ENCODE data around the gene RASA4.
"Not testable (repeated sequence)": the region's sequence is repeated elsewhere in the genome, so short reads cannot be mapped to it uniquely, and the experiment has no call there.

RASA4 gene

GRCh38 chr7:102543596-102543995 lies 73.0 kb downstream of the RASA4 start, which contains the start of gene UPK3BL2:
Gene UPK3BL2 (minus strand): TSS chr7:102543696. CDS start chr7:102543636, 60 bp downstream.
- H3K4me3 ChIP-seq (ENCODE audit: low read length in 2 of 2); H3K9me3 ChIP-seq (ENCODE audit: control insufficient read depth in 2 of 2, low read length in 2 of 2); H3K9ac ChIP-seq (ENCODE audit: low read depth in 1 of 2, low read length in 2 of 2); H3K4me1 ChIP-seq (ENCODE audit: control insufficient read depth in 2 of 2, insufficient read depth in 2 of 2, low read length in 2 of 2); H3K27ac ChIP-seq (ENCODE audit: low read depth in 2 of 2, low read length in 2 of 2); H3K27me3 ChIP-seq (ENCODE audit: control insufficient read depth in 2 of 2, insufficient read depth in 2 of 2, low read length in 2 of 2); H3K36me3 ChIP-seq (ENCODE audit: control insufficient read depth in 2 of 2, insufficient read depth in 2 of 2, low read length in 2 of 2): not testable (repeated sequence)

- H3K36me3 ChIP-seq (ENCODE audit: control insufficient read depth in 2 of 2, insufficient read depth in 2 of 2, low read length in 2 of 2); H3K4me3 ChIP-seq (ENCODE audit: low read length in 2 of 2); H3K4me1 ChIP-seq (ENCODE audit: control insufficient read depth in 2 of 2, insufficient read depth in 2 of 2, low read length in 2 of 2); H3K9me3 ChIP-seq (ENCODE audit: control insufficient read depth in 2 of 2, low read length in 2 of 2); H3K9ac ChIP-seq (ENCODE audit: low read depth in 1 of 2, low read length in 2 of 2); H3K27ac ChIP-seq (ENCODE audit: low read depth in 2 of 2, low read length in 2 of 2); H3K27me3 ChIP-seq (ENCODE audit: control insufficient read depth in 2 of 2, insufficient read depth in 2 of 2, low read length in 2 of 2): not testable (repeated sequence)
Measured at GRCh38 chr7:102542771-102543170, 73.8 kb downstream of the RASA4 start.

- H3K36me3 ChIP-seq (ENCODE audit: control insufficient read depth in 2 of 2, insufficient read depth in 2 of 2, low read length in 2 of 2); H3K4me3 ChIP-seq (ENCODE audit: low read length in 2 of 2); H3K9me3 ChIP-seq (ENCODE audit: control insufficient read depth in 2 of 2, low read length in 2 of 2); H3K27me3 ChIP-seq (ENCODE audit: control insufficient read depth in 2 of 2, insufficient read depth in 2 of 2, low read length in 2 of 2); H3K4me1 ChIP-seq (ENCODE audit: control insufficient read depth in 2 of 2, insufficient read depth in 2 of 2, low read length in 2 of 2); H3K27ac ChIP-seq (ENCODE audit: low read depth in 2 of 2, low read length in 2 of 2); H3K9ac ChIP-seq (ENCODE audit: low read depth in 1 of 2, low read length in 2 of 2): not testable (repeated sequence)
Measured at GRCh38 chr7:102542083-102542482, 74.5 kb downstream of the RASA4 start.

GRCh38 chr7:102540604-102541003 lies 76.0 kb downstream of the RASA4 start:
- not testable (repeated sequence) for H3K4me3 ChIP-seq (ENCODE audit: low read length in 2 of 2); H3K36me3 ChIP-seq (ENCODE audit: control insufficient read depth in 2 of 2, insufficient read depth in 2 of 2, low read length in 2 of 2); H3K27me3 ChIP-seq (ENCODE audit: control insufficient read depth in 2 of 2, insufficient read depth in 2 of 2, low read length in 2 of 2); H3K4me1 ChIP-seq (ENCODE audit: control insufficient read depth in 2 of 2, insufficient read depth in 2 of 2, low read length in 2 of 2); H3K9ac ChIP-seq (ENCODE audit: low read depth in 1 of 2, low read length in 2 of 2); H3K27ac ChIP-seq (ENCODE audit: low read depth in 2 of 2, low read length in 2 of 2); H3K9me3 ChIP-seq (ENCODE audit: control insufficient read depth in 2 of 2, low read length in 2 of 2)

GRCh38 chr7:102535062-102535615 lies 81.4 kb downstream of the RASA4 start:
- not testable (repeated sequence) for H3K4me1 ChIP-seq (ENCODE audit: control insufficient read depth in 2 of 2, insufficient read depth in 2 of 2, low read length in 2 of 2); H3K9ac ChIP-seq (ENCODE audit: low read depth in 1 of 2, low read length in 2 of 2); H3K36me3 ChIP-seq (ENCODE audit: control insufficient read depth in 2 of 2, insufficient read depth in 2 of 2, low read length in 2 of 2); H3K27ac ChIP-seq (ENCODE audit: low read depth in 2 of 2, low read length in 2 of 2); H3K27me3 ChIP-seq (ENCODE audit: control insufficient read depth in 2 of 2, insufficient read depth in 2 of 2, low read length in 2 of 2); H3K4me3 ChIP-seq (ENCODE audit: low read length in 2 of 2); H3K9me3 ChIP-seq (ENCODE audit: control insufficient read depth in 2 of 2, low read length in 2 of 2)

GRCh38 chr7:102532127-102532526 lies 84.4 kb downstream of the RASA4 start:
- not testable (repeated sequence) for H3K9ac ChIP-seq (ENCODE audit: low read depth in 1 of 2, low read length in 2 of 2); H3K4me3 ChIP-seq (ENCODE audit: low read length in 2 of 2); H3K27ac ChIP-seq (ENCODE audit: low read depth in 2 of 2, low read length in 2 of 2)

GRCh38 chr7:102531583-102531982 lies 85.0 kb downstream of the RASA4 start:
- not testable (repeated sequence) for H3K4me3 ChIP-seq (ENCODE audit: low read length in 2 of 2); H3K4me1 ChIP-seq (ENCODE audit: control insufficient read depth in 2 of 2, insufficient read depth in 2 of 2, low read length in 2 of 2); H3K9me3 ChIP-seq (ENCODE audit: control insufficient read depth in 2 of 2, low read length in 2 of 2); H3K27ac ChIP-seq (ENCODE audit: low read depth in 2 of 2, low read length in 2 of 2); H3K36me3 ChIP-seq (ENCODE audit: control insufficient read depth in 2 of 2, insufficient read depth in 2 of 2, low read length in 2 of 2); H3K27me3 ChIP-seq (ENCODE audit: control insufficient read depth in 2 of 2, insufficient read depth in 2 of 2, low read length in 2 of 2); H3K9ac ChIP-seq (ENCODE audit: low read depth in 1 of 2, low read length in 2 of 2)

More at GRCh38 chr7:102532127-102532526, 84.4 kb downstream of the RASA4 start:
- not testable (repeated sequence) for H3K4me1 ChIP-seq (ENCODE audit: control insufficient read depth in 2 of 2, insufficient read depth in 2 of 2, low read length in 2 of 2); H3K36me3 ChIP-seq (ENCODE audit: control insufficient read depth in 2 of 2, insufficient read depth in 2 of 2, low read length in 2 of 2); H3K27me3 ChIP-seq (ENCODE audit: control insufficient read depth in 2 of 2, insufficient read depth in 2 of 2, low read length in 2 of 2); H3K9me3 ChIP-seq (ENCODE audit: control insufficient read depth in 2 of 2, low read length in 2 of 2)

- not testable (repeated sequence) for H3K4me3 ChIP-seq (ENCODE audit: low read length in 2 of 2); H3K27ac ChIP-seq (ENCODE audit: low read depth in 2 of 2, low read length in 2 of 2); H3K36me3 ChIP-seq (ENCODE audit: control insufficient read depth in 2 of 2, insufficient read depth in 2 of 2, low read length in 2 of 2); H3K4me1 ChIP-seq (ENCODE audit: control insufficient read depth in 2 of 2, insufficient read depth in 2 of 2, low read length in 2 of 2); H3K9me3 ChIP-seq (ENCODE audit: control insufficient read depth in 2 of 2, low read length in 2 of 2); H3K27me3 ChIP-seq (ENCODE audit: control insufficient read depth in 2 of 2, insufficient read depth in 2 of 2, low read length in 2 of 2); H3K9ac ChIP-seq (ENCODE audit: low read depth in 1 of 2, low read length in 2 of 2)
Measured at GRCh38 chr7:102527822-102528793, 88.4 kb downstream of the RASA4 start.

GRCh38 chr7:102527182-102527581 lies 89.4 kb downstream of the RASA4 start:
- not testable (repeated sequence) for H3K27ac ChIP-seq (ENCODE audit: low read depth in 2 of 2, low read length in 2 of 2); H3K36me3 ChIP-seq (ENCODE audit: control insufficient read depth in 2 of 2, insufficient read depth in 2 of 2, low read length in 2 of 2); H3K9me3 ChIP-seq (ENCODE audit: control insufficient read depth in 2 of 2, low read length in 2 of 2); H3K9ac ChIP-seq (ENCODE audit: low read depth in 1 of 2, low read length in 2 of 2); H3K4me3 ChIP-seq (ENCODE audit: low read length in 2 of 2); H3K4me1 ChIP-seq (ENCODE audit: control insufficient read depth in 2 of 2, insufficient read depth in 2 of 2, low read length in 2 of 2); H3K27me3 ChIP-seq (ENCODE audit: control insufficient read depth in 2 of 2, insufficient read depth in 2 of 2, low read length in 2 of 2)

GRCh38 chr7:102524803-102525202 lies 91.8 kb downstream of the RASA4 start:
- not testable (repeated sequence) for H3K27ac ChIP-seq (ENCODE audit: low read depth in 2 of 2, low read length in 2 of 2); H3K9ac ChIP-seq (ENCODE audit: low read depth in 1 of 2, low read length in 2 of 2); H3K36me3 ChIP-seq (ENCODE audit: control insufficient read depth in 2 of 2, insufficient read depth in 2 of 2, low read length in 2 of 2); H3K4me1 ChIP-seq (ENCODE audit: control insufficient read depth in 2 of 2, insufficient read depth in 2 of 2, low read length in 2 of 2); H3K27me3 ChIP-seq (ENCODE audit: control insufficient read depth in 2 of 2, insufficient read depth in 2 of 2, low read length in 2 of 2); H3K4me3 ChIP-seq (ENCODE audit: low read length in 2 of 2); H3K9me3 ChIP-seq (ENCODE audit: control insufficient read depth in 2 of 2, low read length in 2 of 2)

Data from mucosa of rectum (tissue), 2 donors.